GM18498 (cell line): ENCODE data around the gene PMPCB.
"Not testable (repeated sequence)": the region's sequence is repeated elsewhere in the genome, so short reads cannot be mapped to it uniquely, and the experiment has no call there.

Experiments
- ATAC-seq: cut with Tn5 transposase; IDR thresholded peaks from one replicate; pipeline ENCODE4 v1.9.1; 2021; ENCODE audit warnings: mild to moderate bottlenecking, moderate library complexity; ENCODE audit not compliant: unreplicated experiment

The PMPCB gene

GRCh38 chr7:103296901-103297836 lies at the start of gene PMPCB:
TSS of gene PMPCB (plus strand) at chr7:103297435. CDS start at chr7:103297460, 25 bp downstream.
- peak; percentile 91 for ATAC-seq

GRCh38 chr7:103253699-103254506 lies 43.3 kb upstream of the PMPCB start:
- not testable (repeated sequence) for ATAC-seq

- not testable (repeated sequence) for ATAC-seq
Observed at GRCh38 chr7:103264054-103264453, 33.2 kb upstream of the PMPCB start.

- not testable (repeated sequence) for ATAC-seq
Observed at GRCh38 chr7:103266229-103266628, 31.0 kb upstream of the PMPCB start.

GRCh38 chr7:103273374-103273773 lies 23.9 kb upstream of the PMPCB start:
- ATAC-seq, result not testable (repeated sequence)

GRCh38 chr7:103274867-103275266 lies 22.4 kb upstream of the PMPCB start:
- ATAC-seq, result not testable (repeated sequence)

- not testable (repeated sequence) for ATAC-seq
Observed at GRCh38 chr7:103278195-103278594, 19.0 kb upstream of the PMPCB start.

- peak; percentile 47 for ATAC-seq
Observed at GRCh38 chr7:103279636-103279962, 17.6 kb upstream of the PMPCB start.

- ATAC-seq, result peak; percentile 95
Observed at GRCh38 chr7:103279963-103280802, 17.1 kb upstream of the PMPCB start.

GRCh38 chr7:103280803-103281155 lies 16.5 kb upstream of the PMPCB start:
- ATAC-seq, result peak; percentile 10

- not testable (repeated sequence) for ATAC-seq
Observed at GRCh38 chr7:103282802-103283427, 14.3 kb upstream of the PMPCB start.

GRCh38 chr7:103292122-103292521 lies 5.1 kb upstream of the PMPCB start:
- ATAC-seq, result no peak

- ATAC-seq, result no peak
Observed at GRCh38 chr7:103293526-103293925, 3.7 kb upstream of the PMPCB start.

- ATAC-seq, result peak; percentile 33
Observed at GRCh38 chr7:103297837-103298179, 573 bp downstream of the PMPCB start.

- no peak for ATAC-seq
Observed at GRCh38 chr7:103299660-103300059, 2.4 kb downstream of the PMPCB start.

GRCh38 chr7:103301441-103301840 lies 4.2 kb downstream of the PMPCB start:
- no peak for ATAC-seq

GRCh38 chr7:103307503-103308231 lies 10.4 kb downstream of the PMPCB start:
- ATAC-seq, result no peak

GRCh38 chr7:103314852-103315251 lies 17.6 kb downstream of the PMPCB start:
- no peak for ATAC-seq

GRCh38 chr7:103316380-103316941 lies 19.2 kb downstream of the PMPCB start:
- ATAC-seq, result no peak

- no peak for ATAC-seq
Observed at GRCh38 chr7:103317009-103317408, 19.8 kb downstream of the PMPCB start.
